Stimulated activated naive B cell treated with anti-CD40 and anti-IgM and Interleukin-4, amounts not matched to agents 10 μg/mL and 1 μg/mL and 100 μg/mL, for 72 hours (primary cell): ENCODE data around the gene LYZL2.
"Not testable (repeated sequence)": the region's sequence is repeated elsewhere in the genome, so short reads cannot be mapped to it uniquely, and the experiment has no call there.

ENCODE experiments used
- ATAC-seq, 2 donors: fragments of 150-1000 bp; cut with Tn5 transposase; replicated peaks; 2 replicates each; pipeline ENCODE4 v1.10.0; 2021; ENCODE audit warnings: moderate library complexity in 1 of 2
- DNase-seq: peaks from one replicate; pipeline ENCODE4 v3.0.0; 2021
- H3K27ac Mint-ChIP-seq: one replicate; pipeline ENCODE4 v1.8.0; 2022; ENCODE audit warnings: mild to moderate bottlenecking, mixed read lengths
- H3K27me3 Mint-ChIP-seq, 2 donors: one replicate each; pipeline ENCODE4 v1.8.0; 2022; ENCODE audit warnings: mixed read lengths in 2 of 2
- H3K36me3 Mint-ChIP-seq, 2 donors: one replicate each; pipeline ENCODE4 v1.8.0; 2022; ENCODE audit warnings: mixed read lengths in 2 of 2, mild to moderate bottlenecking in 1 of 2
- H3K4me1 Mint-ChIP-seq, 2 donors: one replicate each; pipeline ENCODE4 v1.8.0; 2022; ENCODE audit warnings: mixed read lengths in 2 of 2, mild to moderate bottlenecking in 1 of 2
- H3K4me3 Mint-ChIP-seq, 2 donors: one replicate each; pipeline ENCODE4 v1.8.0; 2022; ENCODE audit warnings: mild to moderate bottlenecking in 2 of 2, mixed read lengths in 2 of 2, moderate library complexity in 1 of 2
- H3K9me3 Mint-ChIP-seq, 2 donors: one replicate each; pipeline ENCODE4 v1.8.0; 2022; ENCODE audit warnings: mixed read lengths in 2 of 2, mild to moderate bottlenecking in 1 of 2

Gene LYZL2

DNA sequence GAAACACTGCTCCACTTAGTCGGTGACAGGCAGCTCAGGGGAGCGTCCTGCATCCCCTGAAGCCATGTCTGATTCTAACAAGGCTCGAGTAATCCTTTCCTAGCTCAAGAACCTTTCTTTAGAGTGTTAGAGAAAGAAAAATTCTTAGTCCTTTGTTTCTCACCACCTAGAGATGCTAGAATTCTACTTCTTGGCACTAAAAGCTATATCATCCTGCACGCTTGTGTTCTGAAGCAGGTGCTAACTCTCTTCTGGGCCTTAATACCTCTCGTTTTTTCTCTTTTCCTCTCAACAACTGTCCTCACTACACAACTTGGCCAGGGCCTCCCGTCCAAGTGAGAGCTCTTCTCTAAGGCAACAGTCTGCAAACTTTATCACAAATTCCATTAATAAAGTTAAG lies at the start of gene LYZL2:
TSS of gene LYZL2 (minus strand) at position 101 of the 400 bp plus-strand sequence. CDS start 2,838 bp downstream, outside the sequence.
- no peak for ATAC-seq
- Mint-ChIP-seq H3K4me3 (no peak within 1 kb of the TSS), H3K27ac (no peak within 1 kb of the TSS), H3K36me3 (no peaks in the 10 kb centered on the region), H3K9me3 (no peaks in the 10 kb centered on the region), H3K27me3 (peaks cover 24 to 26% of the 10 kb centered on the region in 2 donors), H3K4me1 (no peaks in the 10 kb centered on the region)
- DNase-seq: no peak

DNA sequence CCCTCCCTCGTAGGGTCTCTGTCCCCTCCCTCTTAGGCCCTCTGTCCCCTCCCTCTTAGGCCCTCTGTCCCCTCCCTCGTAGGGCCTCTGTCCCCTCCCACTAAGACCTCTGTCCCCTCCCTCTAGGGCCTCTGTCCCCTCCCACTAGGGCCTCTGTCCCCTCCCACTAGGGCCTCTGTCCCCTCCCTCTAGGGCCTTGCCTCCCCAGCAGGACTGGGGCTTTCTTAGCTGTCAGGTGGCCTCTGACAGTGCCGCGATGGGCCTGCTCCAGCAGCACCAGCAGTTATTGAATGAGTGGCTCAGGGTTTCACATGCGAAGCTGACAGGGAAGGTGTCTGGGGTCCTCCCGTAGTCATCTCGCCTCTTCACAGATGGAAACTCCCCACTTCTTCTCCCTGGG lies 48.1 kb upstream of the LYZL2 start:
- peak in 1 of 2 donors; percentile 29 for ATAC-seq
- not testable (repeated sequence) for H3K27ac Mint-ChIP-seq, H3K36me3 Mint-ChIP-seq, H3K4me1 Mint-ChIP-seq, H3K4me3 Mint-ChIP-seq, H3K9me3 Mint-ChIP-seq, DNase-seq
- peaks cover 18 to 34% of the 10 kb centered on the region in 2 donors for H3K27me3 Mint-ChIP-seq

DNA sequence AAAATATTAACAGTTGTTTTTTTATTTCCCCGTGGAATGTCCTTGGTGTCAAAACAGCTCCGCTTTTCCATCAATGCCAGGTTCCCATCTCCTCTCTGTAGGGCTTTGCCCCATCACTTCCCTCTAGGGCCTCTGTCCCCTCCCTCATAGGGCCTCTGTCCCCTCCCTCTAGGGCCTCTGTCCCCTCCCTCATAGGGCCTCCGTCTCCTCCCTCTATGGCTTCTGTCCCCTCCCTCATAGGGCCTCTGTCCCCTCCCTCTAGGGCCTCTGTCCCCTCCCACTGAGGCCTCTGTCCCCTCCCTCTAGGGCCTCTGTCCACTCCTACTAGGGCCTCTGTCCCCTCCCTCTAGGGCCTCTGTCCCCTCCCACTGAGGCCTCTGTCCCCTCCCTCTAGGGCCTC lies 47.6 kb upstream of the LYZL2 start:
- not testable (repeated sequence) for H3K27ac Mint-ChIP-seq, ATAC-seq, DNase-seq, H3K9me3 Mint-ChIP-seq, H3K4me3 Mint-ChIP-seq, H3K36me3 Mint-ChIP-seq, H3K4me1 Mint-ChIP-seq
- peaks cover 16 to 34% of the 10 kb centered on the region in 2 donors for H3K27me3 Mint-ChIP-seq

DNA sequence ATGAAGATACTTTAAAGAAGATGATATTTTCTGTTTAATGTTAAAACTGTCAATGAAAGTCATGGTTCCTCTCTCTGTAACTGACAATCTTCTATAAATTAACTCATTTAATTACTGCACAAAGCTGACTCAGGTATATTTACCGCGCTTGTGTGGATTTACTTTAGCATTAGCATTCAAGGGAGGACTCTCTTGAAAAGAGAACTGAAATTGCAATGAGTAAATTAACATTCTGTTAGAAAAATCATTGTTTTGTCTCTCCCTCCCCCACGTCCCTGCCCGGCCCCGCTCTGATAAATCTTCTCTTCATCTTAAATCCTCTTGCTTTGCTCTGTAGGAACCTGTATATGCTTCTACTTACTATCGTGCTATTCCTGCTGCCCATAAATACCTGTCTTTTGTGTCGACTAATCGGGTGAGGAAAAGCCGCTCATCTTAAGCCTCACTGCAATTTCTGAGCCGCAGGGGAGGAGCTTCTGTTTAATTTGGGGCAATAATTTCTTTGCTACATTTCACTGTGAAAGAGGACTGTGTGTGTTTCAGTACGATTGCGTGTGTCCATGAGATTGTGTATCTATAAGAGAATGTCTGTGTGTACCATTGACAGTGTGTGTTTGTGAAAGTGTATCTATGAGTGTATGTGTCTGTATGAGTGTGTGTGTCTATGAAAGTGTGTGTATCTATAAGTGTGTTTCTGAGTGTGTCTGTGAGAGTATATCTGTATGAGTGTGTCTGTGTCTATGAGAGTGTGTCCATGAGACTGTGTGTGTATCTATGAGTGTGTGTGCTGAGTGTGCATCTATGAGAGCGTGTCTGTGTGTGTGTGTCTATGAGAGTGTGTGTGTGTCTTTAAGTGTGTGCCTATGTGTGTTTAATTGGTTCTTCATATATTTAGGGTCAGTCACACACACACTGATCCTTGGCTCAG lies 46.5 kb upstream of the LYZL2 start:
- peaks cover 0 to 2% of the 10 kb centered on the region in 2 donors for H3K36me3 Mint-ChIP-seq
- ATAC-seq (peak; percentile 41 to 73), DNase-seq (no peak)
- no peak overlapping the region for H3K27ac Mint-ChIP-seq
- peaks cover 0 to 2% of the 10 kb centered on the region in 2 donors for H3K9me3 Mint-ChIP-seq
- H3K4me1 Mint-ChIP-seq: no peaks in the 10 kb centered on the region
- H3K27me3 Mint-ChIP-seq: peaks cover 10 to 28% of the 10 kb centered on the region in 2 donors
- no peak overlapping the region for H3K4me3 Mint-ChIP-seq

DNA sequence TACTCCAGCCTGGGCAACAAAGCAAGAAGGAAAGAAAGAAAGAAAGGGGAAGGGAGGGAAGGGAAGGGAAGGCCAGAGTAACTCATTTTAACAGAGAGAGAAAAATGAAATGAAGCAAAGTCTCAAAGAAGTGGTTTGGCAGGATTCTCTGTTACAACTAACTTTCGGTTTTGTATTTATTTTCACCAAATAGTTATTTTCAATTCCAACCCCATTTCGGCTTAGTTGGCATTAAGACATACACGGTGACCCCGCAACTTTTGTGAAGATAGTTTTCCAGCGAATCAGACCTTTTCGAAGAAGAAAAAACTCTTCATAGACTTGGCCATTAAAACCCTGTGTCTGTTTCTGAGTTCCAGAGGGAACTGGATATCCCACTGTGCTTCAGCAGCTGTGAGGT lies 45.2 kb upstream of the LYZL2 start:
- ATAC-seq: no peak
- H3K4me1 Mint-ChIP-seq: peaks cover 0 to 5% of the 10 kb centered on the region in 2 donors
- no peak for DNase-seq
- no peak overlapping the region for H3K4me3 Mint-ChIP-seq
- peaks cover 12 to 17% of the 10 kb centered on the region in 2 donors for H3K27me3 Mint-ChIP-seq
- peaks cover 0 to 2% of the 10 kb centered on the region in 2 donors for H3K9me3 Mint-ChIP-seq
- H3K36me3 Mint-ChIP-seq: peaks cover 0 to 2% of the 10 kb centered on the region in 2 donors
- no peak overlapping the region for H3K27ac Mint-ChIP-seq

DNA sequence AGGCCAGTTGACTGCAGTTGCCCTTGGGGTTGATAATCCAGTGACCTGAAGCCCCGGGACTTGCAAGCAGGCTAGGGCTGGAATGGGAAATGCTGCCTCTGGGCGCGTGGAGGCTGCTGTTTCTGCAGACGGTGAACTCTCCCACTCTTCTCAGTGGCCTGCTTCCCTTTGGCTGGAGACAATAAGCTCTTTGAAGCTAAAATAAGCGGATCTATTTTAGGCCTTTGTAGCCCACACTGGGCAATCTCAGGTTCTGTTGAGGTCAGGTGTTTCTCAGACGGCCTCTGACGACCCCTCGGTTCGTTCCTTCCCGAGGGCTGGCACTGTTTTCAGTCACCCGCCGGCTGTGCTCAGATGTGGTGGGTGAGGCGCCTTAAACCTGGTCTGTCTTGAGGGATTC lies 43.7 kb upstream of the LYZL2 start:
- not testable (repeated sequence) for H3K9me3 Mint-ChIP-seq, ATAC-seq, H3K4me3 Mint-ChIP-seq, H3K36me3 Mint-ChIP-seq, H3K27ac Mint-ChIP-seq, H3K4me1 Mint-ChIP-seq, DNase-seq
- H3K27me3 Mint-ChIP-seq: peaks cover 10 to 16% of the 10 kb centered on the region in 2 donors

DNA sequence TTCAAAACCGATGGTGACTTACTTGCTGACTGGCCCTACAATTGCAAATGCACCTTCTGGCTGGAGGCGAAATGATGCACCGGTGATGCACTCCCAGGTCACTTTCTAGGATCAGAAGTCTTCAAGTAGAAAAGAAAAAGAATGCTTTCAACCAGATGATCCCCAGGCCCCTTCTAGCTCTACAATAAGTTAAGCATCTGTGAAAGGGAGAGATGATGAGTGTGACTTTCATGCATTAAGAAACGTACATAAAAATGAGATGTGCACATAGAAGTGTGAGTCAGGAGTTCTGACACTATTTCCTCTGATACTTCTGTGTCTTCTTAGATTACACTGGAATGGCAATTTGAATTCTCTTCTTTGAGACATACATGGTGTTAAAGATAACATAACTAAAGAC lies 42.8 kb upstream of the LYZL2 start:
- H3K4me3 Mint-ChIP-seq, ATAC-seq, H3K27ac Mint-ChIP-seq, DNase-seq, H3K36me3 Mint-ChIP-seq, H3K4me1 Mint-ChIP-seq, H3K9me3 Mint-ChIP-seq: not testable (repeated sequence)
- H3K27me3 Mint-ChIP-seq: peaks cover 17 to 20% of the 10 kb centered on the region in 2 donors

DNA sequence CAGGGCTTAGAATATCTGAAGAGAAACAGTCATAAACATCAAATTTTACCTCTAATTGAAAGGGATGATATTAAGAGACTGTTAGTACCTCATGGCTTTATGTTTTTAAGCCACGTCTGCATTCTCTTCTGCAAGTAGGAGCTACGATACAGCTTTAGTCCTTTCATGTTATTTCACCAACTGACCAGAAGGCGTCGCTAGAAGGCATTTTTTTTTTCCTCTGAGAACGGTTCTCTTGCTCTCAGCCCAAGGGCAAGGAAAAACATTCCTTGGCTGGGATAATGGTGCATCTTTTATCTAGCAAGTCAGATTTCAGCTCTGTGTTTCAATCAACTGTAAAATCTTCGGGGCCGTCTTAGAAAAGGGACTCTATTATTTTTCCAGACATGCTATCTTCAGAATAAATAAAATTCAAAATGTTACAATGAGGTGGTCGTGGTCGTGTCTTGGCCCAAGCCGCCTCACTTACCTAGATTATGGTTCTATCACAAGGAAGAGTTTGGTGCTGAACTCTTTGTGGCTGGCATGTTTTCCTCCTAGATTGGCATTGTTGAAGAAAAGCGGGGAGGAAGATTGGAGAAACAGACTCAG lies 41.6 kb upstream of the LYZL2 start:
- DNase-seq (no peak), ATAC-seq (peak; percentile 44 to 67)
- Mint-ChIP-seq H3K27me3 (peaks cover 19 to 20% of the 10 kb centered on the region in 2 donors), H3K36me3 (peaks cover 0 to 1% of the 10 kb centered on the region in 2 donors), H3K4me3 (peak overlapping the region; percentile 31 to 35), H3K9me3 (no peaks in the 10 kb centered on the region), H3K27ac (no peak overlapping the region), H3K4me1 (peaks cover 0 to 5% of the 10 kb centered on the region in 2 donors)

DNA sequence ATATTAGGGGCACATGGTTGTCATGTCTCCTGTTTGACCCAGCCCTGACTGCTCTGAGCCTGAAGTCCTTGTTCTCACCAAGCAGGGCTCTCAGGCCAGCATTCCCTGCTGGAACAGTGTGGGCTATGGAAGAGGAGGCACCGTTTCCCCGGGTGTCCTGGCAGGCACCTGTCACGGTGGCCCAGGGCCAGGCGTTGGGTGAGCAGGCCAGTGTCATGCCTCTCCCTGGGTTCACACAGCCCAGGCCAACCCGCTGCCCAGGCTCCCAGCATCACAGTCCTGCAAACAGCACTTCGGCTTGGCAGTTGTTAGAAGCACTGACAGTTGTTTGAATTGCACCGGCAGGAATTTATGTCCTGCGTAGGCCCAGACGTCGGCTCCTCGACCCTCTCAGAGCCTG lies 38.4 kb upstream of the LYZL2 start:
- peaks cover 19 to 20% of the 10 kb centered on the region in 2 donors for H3K27me3 Mint-ChIP-seq

DNA sequence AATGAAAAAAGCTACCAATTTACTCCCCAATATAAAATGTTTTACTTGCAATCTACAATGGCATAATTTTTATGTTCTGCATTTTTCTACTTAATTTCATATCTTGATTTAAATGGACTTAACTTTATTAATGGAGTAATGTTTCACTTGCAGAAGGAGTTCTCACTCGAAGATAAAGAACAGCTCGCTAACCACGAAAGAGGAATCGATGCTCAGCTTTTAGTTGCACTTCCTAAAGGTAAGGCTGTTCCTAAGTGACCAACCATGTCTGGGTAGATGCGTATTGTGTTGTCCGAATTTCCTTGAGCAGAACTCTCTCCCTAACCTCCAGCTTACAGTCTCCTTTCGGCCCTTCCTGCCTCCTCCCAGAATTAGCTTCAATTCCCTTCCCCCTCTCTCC lies 33.9 kb upstream of the LYZL2 start:
- ATAC-seq: peak; percentile 95 to 97
- H3K36me3 Mint-ChIP-seq, H3K9me3 Mint-ChIP-seq, H3K27ac Mint-ChIP-seq, DNase-seq: not testable (repeated sequence)
- Mint-ChIP-seq H3K27me3 (peaks cover 15 to 23% of the 10 kb centered on the region in 2 donors), H3K4me3 (peak overlapping the region in 1 of 2 donors; percentile 45), H3K4me1 (peaks cover 17 to 22% of the 10 kb centered on the region in 2 donors)

More for the DNA sequence above, 38.4 kb upstream of the LYZL2 start:
- peaks cover 7 to 17% of the 10 kb centered on the region in 2 donors for H3K4me1 Mint-ChIP-seq
- H3K4me3 Mint-ChIP-seq, H3K36me3 Mint-ChIP-seq, H3K9me3 Mint-ChIP-seq, ATAC-seq, DNase-seq, H3K27ac Mint-ChIP-seq: not testable (repeated sequence)

DNA sequence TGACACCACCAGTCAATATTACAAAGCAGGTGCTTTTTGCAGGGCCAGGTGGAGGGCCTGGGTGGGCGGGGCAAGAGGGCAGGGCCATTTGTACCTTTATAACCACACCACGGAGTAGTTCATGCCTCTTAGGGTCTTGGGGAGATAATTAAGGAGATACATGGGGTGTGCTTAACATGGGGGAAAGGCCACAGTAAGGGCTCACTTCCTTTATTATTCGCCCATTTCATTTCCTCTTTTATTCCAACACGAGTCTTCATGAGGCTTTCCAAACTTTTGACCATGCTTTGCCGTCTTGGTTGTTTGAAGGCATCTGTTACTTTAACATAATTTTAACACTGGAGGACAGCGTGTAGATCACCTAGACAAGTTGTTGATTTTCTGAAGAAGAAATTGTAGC lies 33.3 kb upstream of the LYZL2 start:
- Mint-ChIP-seq H3K4me3 (peak overlapping the region in 1 of 2 donors; percentile 4), H3K9me3 (no peaks in the 10 kb centered on the region), H3K27ac (no peak overlapping the region), H3K4me1 (peaks cover 17 to 22% of the 10 kb centered on the region in 2 donors), H3K27me3 (peaks cover 15 to 22% of the 10 kb centered on the region in 2 donors), H3K36me3 (peaks cover 0 to 1% of the 10 kb centered on the region in 2 donors)
- ATAC-seq: peak; percentile 72 to 78
- DNase-seq: no peak

DNA sequence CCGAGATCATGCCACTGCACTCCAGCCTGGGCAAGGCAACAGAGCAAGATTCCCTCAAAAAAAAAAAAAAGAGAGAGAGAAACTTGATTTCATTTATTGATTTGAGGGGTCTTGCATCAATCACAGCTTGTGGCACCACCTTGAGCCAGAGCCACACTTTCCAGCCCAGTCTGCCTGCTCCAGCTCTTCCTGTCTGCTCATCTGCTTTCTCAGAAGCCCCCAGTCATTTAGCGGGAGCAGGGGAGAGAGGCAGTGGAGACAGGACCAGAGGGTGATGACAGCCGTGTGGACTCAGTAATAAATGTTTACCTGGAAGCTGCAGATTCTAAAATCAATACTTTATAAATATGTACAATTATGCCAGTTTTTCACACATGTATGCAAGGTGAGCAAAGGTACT lies 30.8 kb upstream of the LYZL2 start:
- H3K27me3 Mint-ChIP-seq: peaks cover 22 to 23% of the 10 kb centered on the region in 2 donors
- not testable (repeated sequence) for DNase-seq, H3K36me3 Mint-ChIP-seq, H3K9me3 Mint-ChIP-seq, ATAC-seq, H3K4me3 Mint-ChIP-seq, H3K27ac Mint-ChIP-seq
- H3K4me1 Mint-ChIP-seq: peaks cover 17 to 22% of the 10 kb centered on the region in 2 donors

DNA sequence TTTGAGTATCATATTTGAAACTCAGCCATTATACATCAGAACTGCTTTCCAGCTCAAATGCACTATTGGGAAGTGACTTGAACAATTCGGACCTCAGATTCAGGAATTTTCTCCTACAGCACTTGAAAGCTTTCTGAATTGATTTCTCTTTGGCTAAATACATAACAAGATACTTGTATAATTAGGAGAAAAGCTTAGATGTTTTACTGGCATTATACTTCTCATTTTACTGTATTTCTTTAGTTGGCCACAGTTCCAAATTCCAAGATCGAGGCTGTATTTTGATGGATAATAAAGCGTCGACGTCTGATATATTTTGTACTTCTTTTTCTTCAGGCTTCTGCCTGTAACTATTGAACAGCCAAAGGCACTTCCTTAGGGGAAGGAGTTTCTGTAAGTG lies 26.7 kb upstream of the LYZL2 start:
- H3K27me3 Mint-ChIP-seq: peaks cover 42 to 50% of the 10 kb centered on the region in 2 donors
- no peak overlapping the region for H3K27ac Mint-ChIP-seq
- no peak for DNase-seq
- H3K9me3 Mint-ChIP-seq: no peaks in the 10 kb centered on the region
- H3K36me3 Mint-ChIP-seq: peaks cover 0 to 1% of the 10 kb centered on the region in 2 donors
- no peak overlapping the region for H3K4me3 Mint-ChIP-seq
- H3K4me1 Mint-ChIP-seq: no peaks in the 10 kb centered on the region
- no peak for ATAC-seq

DNA sequence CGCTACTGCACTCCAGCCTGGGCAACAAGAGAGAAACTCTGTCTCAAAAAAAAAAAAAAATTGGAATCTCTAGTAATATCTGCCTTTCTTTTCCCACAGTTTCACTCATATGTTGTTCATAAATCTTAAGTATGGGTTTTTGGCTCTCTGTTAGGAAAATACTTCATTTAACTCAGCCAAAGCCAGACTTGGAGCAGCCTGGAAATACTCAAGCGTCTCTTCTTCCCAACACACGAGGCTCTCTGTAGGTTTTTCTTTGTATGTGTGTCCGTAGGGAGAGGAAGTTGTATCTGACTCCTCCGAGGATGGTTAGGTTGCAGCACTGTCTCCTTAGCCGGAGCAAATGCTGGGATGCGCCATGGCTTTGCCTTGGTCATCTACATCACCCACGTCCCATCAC lies 25.4 kb upstream of the LYZL2 start:
- H3K27me3 Mint-ChIP-seq: peaks cover 42 to 50% of the 10 kb centered on the region in 2 donors
- not testable (repeated sequence) for DNase-seq, H3K36me3 Mint-ChIP-seq, H3K9me3 Mint-ChIP-seq, ATAC-seq, H3K27ac Mint-ChIP-seq, H3K4me3 Mint-ChIP-seq, H3K4me1 Mint-ChIP-seq
